Amniotic stem cell (primary cell): ENCODE data around the gene MAPK14.
"Not testable (repeated sequence)": the region's sequence is repeated elsewhere in the genome, so short reads cannot be mapped to it uniquely, and the experiment has no call there.

Experiments
- DNase-seq: peaks from one replicate; lab custom pipeline; 2025; lab: John Stamatoyannopoulos, UW

MAPK14 gene

DNA sequence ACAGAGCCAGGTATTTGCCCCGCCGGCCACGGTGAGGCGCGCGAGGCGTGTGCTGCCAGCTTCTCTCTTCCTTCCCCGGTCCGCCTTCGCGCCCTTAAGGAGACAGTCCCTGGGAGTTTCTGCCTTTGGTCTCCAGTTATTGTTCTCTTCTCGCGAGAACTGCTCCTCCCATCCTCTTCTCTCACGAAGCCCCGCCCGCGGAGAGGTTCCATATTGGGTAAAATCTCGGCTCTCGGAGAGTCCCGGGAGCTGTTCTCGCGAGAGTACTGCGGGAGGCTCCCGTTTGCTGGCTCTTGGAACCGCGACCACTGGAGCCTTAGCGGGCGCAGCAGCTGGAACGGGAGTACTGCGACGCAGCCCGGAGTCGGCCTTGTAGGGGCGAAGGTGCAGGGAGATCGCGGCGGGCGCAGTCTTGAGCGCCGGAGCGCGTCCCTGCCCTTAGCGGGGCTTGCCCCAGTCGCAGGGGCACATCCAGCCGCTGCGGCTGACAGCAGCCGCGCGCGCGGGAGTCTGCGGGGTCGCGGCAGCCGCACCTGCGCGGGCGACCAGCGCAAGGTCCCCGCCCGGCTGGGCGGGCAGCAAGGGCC, at the start of gene MAPK14:
MAPK14 (plus strand) TSS at position 308 of the 587 bp plus-strand sequence. CDS start 350 bp downstream, outside the sequence.
- peak; percentile 99 for DNase-seq

DNA sequence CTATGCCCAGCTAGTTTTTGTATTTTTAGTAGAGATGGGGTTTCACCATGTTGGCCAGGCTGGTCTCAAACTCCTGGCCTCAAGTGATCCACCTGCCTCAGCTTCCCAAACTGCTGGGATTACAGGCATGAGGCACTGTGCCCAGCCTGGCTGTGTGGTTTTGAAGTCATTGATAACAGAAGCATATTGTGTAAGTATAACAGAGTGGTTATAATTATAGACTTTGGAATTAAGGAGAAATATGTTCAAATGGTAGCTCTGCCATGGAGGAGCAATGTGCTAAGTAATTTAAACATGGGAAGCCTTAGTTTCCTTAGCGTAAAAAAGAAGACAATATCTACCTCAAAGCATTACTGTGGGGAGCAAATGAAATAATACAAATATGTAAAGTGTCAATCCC, 47.5 kb upstream of the MAPK14 start:
- DNase-seq, result not testable (repeated sequence)

- no peak for DNase-seq
Observed at GRCh38 chr6:35980991-35981645, 46.5 kb upstream of the MAPK14 start.

DNA sequence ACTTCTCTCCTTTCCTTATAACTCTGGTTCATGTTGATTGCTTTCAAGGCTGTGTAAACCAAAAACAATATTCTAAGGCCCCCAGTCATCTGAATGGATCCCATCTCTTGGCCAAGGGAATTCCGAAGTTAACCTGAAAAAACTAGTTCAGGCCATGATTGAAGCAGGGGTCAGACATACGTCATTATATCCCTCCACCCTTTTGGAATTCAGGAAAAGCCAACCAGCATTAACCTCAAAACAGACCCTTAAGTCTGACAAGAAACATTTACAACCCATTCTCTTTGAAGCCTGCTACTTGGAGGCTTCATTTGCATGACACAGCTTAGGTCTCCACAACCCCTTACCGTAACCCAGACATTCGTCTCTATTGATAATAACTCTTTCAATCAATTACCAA, 42.9 kb upstream of the MAPK14 start:
- no peak for DNase-seq

DNA sequence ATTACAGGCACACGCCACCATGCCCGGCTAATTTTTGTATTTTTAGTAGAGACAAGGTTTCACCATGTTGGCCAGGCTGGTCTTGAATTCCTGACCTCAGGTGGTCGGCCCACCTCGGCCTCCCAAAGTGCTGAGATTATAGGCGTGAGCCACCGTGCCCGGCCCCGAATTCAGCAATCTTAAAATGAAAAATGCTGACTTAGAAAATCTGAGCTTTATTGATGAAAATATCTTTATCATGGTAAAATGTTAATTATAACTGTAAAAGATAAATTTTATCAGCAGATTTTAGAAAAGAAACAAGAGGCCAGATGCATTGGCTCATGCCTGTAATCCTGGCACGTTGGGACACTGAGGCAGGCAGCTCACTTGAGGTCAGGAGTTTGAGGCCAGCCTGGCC, 39.6 kb upstream of the MAPK14 start:
- DNase-seq, result not testable (repeated sequence)

DNA sequence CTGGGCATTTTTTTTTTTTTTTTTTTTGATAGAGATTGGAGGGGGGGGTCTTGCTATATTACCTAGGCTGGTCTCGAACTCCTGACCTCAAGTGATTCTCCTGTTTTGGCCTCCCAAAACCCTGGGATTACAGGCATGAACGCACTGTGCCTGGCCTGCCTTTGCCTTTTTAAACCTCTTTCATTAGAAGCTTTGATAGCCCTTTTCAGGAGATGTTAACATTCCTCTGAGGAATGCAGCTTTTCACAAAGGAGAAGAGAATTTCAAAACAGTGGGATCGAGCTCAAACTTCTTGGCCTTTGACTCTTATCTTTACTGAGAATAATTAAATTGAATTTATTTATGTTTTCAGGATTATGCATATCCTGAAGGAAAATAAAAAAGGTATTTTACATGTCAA, 34.5 kb upstream of the MAPK14 start:
- DNase-seq, result no peak

- DNase-seq, result no peak
Observed at GRCh38 chr6:36000451-36000850, 27.2 kb upstream of the MAPK14 start.

GRCh38 chr6:36015666-36016065, 11.9 kb upstream of the MAPK14 start:
- no peak for DNase-seq

DNA sequence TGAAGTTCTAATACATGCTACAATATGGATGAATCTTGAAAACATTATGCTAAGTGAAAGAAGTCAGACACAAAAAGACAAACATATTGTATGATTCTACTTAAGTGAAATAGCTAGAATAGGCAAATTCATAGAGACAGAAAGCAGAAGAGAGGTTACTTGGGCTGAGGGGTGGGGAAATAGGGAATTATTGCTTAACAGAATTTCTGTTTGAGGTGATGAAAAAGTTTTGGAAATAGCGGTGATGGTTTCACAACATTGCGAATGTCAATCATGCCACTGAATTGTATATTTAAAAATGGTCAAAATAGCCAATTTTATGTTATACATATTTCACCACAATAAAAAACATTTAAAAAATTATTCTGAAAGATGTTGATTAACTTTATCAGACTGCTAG, 9.3 kb upstream of the MAPK14 start:
- DNase-seq, result no peak

- DNase-seq, result no peak
Observed at GRCh38 chr6:36019167-36019566, 8.4 kb upstream of the MAPK14 start.

- DNase-seq, result no peak
Observed at GRCh38 chr6:36020154-36020553, 7.5 kb upstream of the MAPK14 start.

DNA sequence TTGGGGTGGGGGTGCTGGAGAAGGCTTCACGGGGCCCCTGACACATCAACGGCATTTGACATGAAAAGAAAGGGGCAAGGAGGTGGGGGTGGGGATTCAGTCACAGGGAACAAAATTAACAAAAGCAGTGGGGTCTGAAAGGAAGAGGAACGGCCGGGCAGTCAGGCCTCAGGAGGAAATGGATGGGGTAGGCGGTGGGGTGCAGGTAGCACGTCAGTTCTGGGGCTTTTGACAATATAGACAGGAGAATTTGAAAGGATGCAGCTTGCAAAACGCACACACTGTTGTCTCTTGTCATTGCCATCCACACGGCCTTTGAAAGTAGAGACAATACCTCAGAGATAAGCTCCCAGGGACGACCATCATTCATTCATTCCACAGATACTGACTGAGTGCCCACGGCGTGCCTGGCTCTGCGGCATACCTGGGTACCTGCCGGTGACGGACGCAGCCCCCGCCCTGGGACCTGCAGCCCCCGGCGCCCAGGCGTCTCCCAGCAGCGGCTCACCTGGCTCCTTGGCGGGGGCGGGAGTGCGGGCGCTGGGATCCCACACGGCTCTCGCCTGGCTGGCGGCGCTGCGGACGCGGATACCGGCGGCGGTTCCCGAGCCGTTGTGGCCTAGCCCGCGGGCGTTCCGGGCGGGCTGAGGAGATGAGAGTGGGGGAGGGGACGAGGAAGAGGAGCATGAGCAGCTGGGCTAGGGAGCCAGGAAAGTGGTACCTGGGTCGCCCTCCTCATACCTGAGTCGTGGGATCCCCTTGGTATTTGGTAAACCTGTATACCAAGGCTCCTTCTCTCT, 3.4 kb upstream of the MAPK14 start, which contains the start of gene SLC26A8:
SLC26A8 (minus strand) TSS at position 646 of the 800 bp plus-strand sequence. CDS start 4,934 bp downstream, outside the sequence.
- no peak for DNase-seq

GRCh38 chr6:36025260-36025931, 2.2 kb upstream of the MAPK14 start:
- DNase-seq, result peak; percentile 27

- DNase-seq, result no peak
Observed at GRCh38 chr6:36025932-36026327, 1.7 kb upstream of the MAPK14 start.

DNA sequence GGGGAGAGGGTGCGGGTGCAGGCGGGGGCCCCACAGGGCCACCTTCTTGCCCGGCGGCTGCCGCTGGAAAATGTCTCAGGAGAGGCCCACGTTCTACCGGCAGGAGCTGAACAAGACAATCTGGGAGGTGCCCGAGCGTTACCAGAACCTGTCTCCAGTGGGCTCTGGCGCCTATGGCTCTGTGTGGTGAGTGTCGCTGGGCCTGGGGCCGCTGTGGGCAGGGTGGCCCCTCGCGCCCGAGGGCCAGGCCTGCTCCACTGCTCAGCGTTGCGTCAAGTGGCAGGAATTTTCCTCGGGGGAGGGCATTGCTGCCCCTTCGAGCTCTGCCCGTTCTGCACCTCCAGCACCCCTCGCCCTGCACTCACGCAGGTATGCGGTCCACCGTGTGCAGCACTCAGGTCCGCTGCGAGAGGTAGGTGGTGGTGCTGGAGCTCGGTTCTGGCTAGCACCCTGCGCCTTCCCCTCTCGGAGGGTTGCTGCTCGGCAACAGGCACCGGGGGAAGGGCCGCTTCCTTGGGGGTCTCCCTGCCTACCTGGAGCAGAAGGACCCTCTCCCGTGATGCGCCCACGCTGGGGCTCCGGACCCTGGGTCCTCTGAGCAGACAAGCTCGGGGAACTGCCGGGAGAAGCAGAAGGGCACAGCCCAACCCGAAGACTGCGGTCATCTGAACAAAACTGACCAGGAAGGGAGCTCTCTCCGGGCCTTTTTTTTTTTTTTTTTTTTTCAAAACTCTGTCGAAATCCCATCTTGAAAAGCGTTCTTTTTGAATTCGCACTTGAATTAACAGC, 674 bp downstream of the MAPK14 start:
- no peak for DNase-seq

DNA sequence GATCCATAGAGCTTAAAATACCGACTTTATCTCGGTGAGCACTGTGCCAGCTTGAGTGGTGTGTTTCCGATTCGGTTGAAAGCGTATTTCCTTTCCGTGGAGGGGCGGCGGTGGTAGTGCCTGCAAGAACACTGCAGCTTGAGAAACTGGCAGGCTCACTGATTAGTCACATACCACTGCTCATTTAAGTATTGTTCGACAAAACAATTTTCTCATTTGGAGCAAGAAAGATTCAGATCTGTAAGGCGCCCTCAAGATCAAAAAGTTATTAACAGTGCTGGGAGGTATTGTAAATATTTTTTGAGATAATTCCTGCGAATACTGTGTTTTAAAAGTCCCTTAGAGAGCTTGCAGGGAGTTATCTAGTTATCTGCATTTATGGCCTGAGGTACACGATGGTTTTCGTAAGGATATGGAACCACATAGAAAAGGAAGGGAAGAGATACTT, 1.3 kb downstream of the MAPK14 start:
- DNase-seq, result peak; percentile 34

- peak; percentile 7 for DNase-seq
Observed at GRCh38 chr6:36029464-36029863, 1.9 kb downstream of the MAPK14 start.

DNA sequence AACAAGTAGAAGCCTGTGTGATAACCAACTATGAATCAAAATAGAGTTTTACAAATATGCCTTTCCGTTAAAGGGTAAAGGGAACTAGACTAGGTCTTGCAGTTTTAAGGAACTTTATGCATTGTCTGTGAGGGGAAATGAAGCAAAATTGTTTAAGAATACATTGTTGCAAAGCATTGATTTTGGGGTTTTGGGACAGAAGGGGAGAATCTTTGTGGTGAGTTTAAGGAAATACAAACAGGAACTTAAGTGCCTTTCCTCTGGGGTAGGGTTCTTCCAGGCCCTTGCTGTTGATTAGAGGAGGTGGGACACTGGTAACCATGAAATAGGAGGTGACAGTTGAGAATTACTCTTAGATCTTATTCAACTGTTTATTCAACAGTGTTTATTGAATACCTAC, 4.7 kb downstream of the MAPK14 start:
- no peak for DNase-seq

GRCh38 chr6:36033144-36033543, 5.5 kb downstream of the MAPK14 start:
- DNase-seq, result not testable (repeated sequence)

DNA sequence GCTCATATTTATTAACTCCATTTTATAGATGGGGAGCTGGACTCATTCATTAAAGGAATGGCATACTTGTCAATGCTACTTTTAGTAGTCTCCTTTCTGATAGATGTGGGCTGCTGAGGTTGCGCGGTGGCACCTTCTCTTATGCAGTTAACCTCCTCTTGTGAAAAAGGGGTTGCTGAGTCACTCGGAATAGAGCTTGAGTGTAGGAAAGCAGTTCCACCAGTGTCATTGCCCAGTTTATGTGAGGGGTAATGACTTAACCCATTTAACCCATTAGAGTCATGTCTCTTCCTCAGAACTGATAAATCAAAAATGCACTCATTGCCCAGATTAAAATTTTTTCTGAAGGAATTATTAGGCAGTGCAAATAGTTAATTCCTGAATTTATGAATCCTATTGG, 6.3 kb downstream of the MAPK14 start:
- no peak for DNase-seq

DNA sequence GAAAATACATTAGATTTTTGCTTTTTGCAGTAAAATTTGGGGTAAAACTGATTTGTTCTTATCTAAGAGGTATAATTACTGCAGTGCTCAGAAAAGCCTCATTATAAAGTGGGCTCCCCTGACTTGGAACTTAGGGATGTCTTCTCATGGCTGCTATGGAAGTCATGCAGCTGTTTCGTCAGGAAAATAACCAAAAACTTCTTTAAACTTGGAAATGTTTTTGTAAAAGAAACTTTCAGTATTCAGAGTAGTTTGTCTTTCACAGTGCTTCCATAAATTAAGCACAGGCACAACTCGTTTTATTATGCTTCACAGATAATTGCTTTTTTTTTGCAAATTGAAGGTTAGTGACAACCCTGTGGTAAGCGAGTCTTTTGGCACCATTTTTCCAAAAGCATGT, 6.8 kb downstream of the MAPK14 start:
- DNase-seq, result no peak

DNA sequence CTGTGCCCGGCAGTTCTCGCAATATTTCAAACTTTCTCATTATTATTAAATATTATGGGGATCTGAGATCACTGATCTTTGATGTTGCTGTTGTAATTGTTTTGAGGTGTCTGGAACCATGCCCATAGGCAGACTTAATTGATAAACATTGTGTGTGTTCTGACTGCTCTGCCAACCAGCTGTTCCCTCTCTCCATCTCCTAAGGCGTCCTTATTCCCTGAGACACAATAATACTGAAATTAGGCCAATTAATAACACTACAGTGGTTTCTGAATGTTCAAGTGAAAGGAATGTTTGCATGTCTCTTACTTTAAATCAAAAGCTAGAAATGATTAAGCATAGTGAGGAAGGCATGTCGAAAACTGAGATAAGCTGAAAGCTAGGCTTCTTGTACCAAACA, 7.6 kb downstream of the MAPK14 start:
- DNase-seq, result no peak
